IMR-90 (cell line): ENCODE results near the gene GALK1. TPM values are rescaled to one million over a fixed set of nuclear protein-coding genes. Genes with fewer than 3 reads are reported as not detected.

Experiments used
- ATAC-seq: fragments of 200-7000 bp; cut with Tn5 transposase; 2 replicates; pipeline ENCODE4 v1.9.1; 2020; ENCODE audit warnings: low read depth, mild to moderate bottlenecking, moderate library complexity
- BruUV-seq: library from RNA; stranded (reverse); fragments of 400-500 nt; replicated peaks from 2 replicates; lab custom pipeline; 2021; lab: Mats Ljungman, UMichigan
- CTCF ChIA-PET: fragments of 300-600 bp; formaldehyde crosslinking; extraction: SDS; loops from one replicate; lab custom pipeline; 2021; ENCODE audit warnings: antibody characterized with exemption; lab: Yijun Ruan, JAX
- POLR2A ChIA-PET: fragments of 300-600 bp; sonication (Branson Sonifier 250); formaldehyde crosslinking; loops from one replicate; lab custom pipeline; 2022; ENCODE audit warnings: antibody characterized with exemption; ENCODE audit not compliant: unreplicated experiment; lab: Charles Lee
- DNase-seq: peaks from one replicate; pipeline ENCODE4 v3.0.0; 2013
- H2AFZ ChIP-seq: replicated peaks from 2 replicates; pipeline ENCODE3; 2013; ENCODE audit warnings: low read length, mild to moderate bottlenecking; ENCODE audit not compliant: poor library complexity
- H2AK5ac ChIP-seq: 2 replicates; pipeline ENCODE4 v1.6.1; 2013; ENCODE audit warnings: low read depth, low read length, inconsistent platforms
- H2AK9ac ChIP-seq: replicated peaks from 2 replicates; pipeline ENCODE3; 2013; ENCODE audit warnings: mild to moderate bottlenecking, low read depth, low read length, moderate library complexity; ENCODE audit not compliant: poor library complexity
- H2BK120ac ChIP-seq: 2 replicates; pipeline ENCODE4 v1.6.1; 2013; ENCODE audit warnings: low read depth, low read length, inconsistent platforms
- H2BK15ac ChIP-seq: 3 replicates; pipeline ENCODE4 v1.6.1; 2013; ENCODE audit warnings: low read depth, low read length, inconsistent platforms
- H2BK20ac ChIP-seq: 2 replicates; pipeline ENCODE4 v1.6.1; 2013; ENCODE audit warnings: low read depth, mild to moderate bottlenecking, inconsistent platforms, low read length, moderate library complexity
- H2BK5ac ChIP-seq: 2 replicates; pipeline ENCODE4 v1.6.1; 2013; ENCODE audit warnings: mild to moderate bottlenecking, low read depth, low read length, inconsistent platforms; ENCODE audit not compliant: poor library complexity, severe bottlenecking
- H3K14ac ChIP-seq: replicated peaks from 2 replicates; pipeline ENCODE4 v1.6.1; 2013; ENCODE audit warnings: low read depth, low read length, inconsistent platforms
- H3K18ac ChIP-seq: 2 replicates; pipeline ENCODE4 v1.6.1; 2013; ENCODE audit warnings: low read depth, low read length, control low read depth
- H3K23ac ChIP-seq: 2 replicates; pipeline ENCODE4 v1.6.1; 2013; ENCODE audit warnings: low read depth, low read length, inconsistent platforms
- H3K27ac ChIP-seq: 2 replicates; pipeline ENCODE4 v1.5.1; 2013; ENCODE audit warnings: mild to moderate bottlenecking, control low read depth, low read length; ENCODE audit not compliant: insufficient read depth
- H3K27me3 ChIP-seq: 2 replicates; pipeline ENCODE4 v1.6.1; 2013; ENCODE audit warnings: low read length; ENCODE audit not compliant: control insufficient read depth, insufficient read depth
- H3K36me3 ChIP-seq: 2 replicates; pipeline ENCODE4 v1.6.1; 2013; ENCODE audit warnings: low read length, mixed read lengths; ENCODE audit not compliant: control insufficient read depth, insufficient read depth
- H3K4ac ChIP-seq: 2 replicates; pipeline ENCODE4 v1.6.1; 2013; ENCODE audit warnings: low read depth, low read length, inconsistent platforms
- H3K4me1 ChIP-seq: 2 replicates; pipeline ENCODE4 v1.6.1; 2013; ENCODE audit warnings: low read length, mixed read lengths; ENCODE audit not compliant: control insufficient read depth, insufficient read depth
- H3K4me2 ChIP-seq: 2 replicates; pipeline ENCODE4 v1.6.1; 2013; ENCODE audit warnings: low read depth, mild to moderate bottlenecking, control low read depth, low read length, moderate library complexity
- H3K4me3 ChIP-seq: 2 replicates; pipeline ENCODE4 v1.5.1; 2013; ENCODE audit warnings: low read depth, mild to moderate bottlenecking, control low read depth, low read length, moderate library complexity; ENCODE audit not compliant: insufficient read depth
- H3K56ac ChIP-seq: 2 replicates; pipeline ENCODE4 v1.6.1; 2013; ENCODE audit warnings: low read length, inconsistent platforms; ENCODE audit not compliant: insufficient read depth; ENCODE audit errors: extremely low read depth
- H3K79me1 ChIP-seq, 2 experiments: 2 replicates each; pipeline ENCODE4 v1.6.1; 2013; ENCODE audit warnings: low read length in 2 of 2, inconsistent platforms in 1 of 2, low read depth in 1 of 2
- H3K9ac ChIP-seq: 2 replicates; pipeline ENCODE4 v1.6.1; 2013; ENCODE audit warnings: low read depth, low read length, control low read depth
- H3K9me1 ChIP-seq: 2 replicates; pipeline ENCODE4 v1.6.1; 2013; ENCODE audit warnings: low read length, inconsistent platforms; ENCODE audit not compliant: insufficient read depth
- H3K9me3 ChIP-seq: 2 replicates; pipeline ENCODE4 v1.6.1; 2013; ENCODE audit warnings: low read length; ENCODE audit not compliant: control insufficient read depth, insufficient read depth
- H4K20me1 ChIP-seq: 2 replicates; pipeline ENCODE4 v1.6.1; 2013; ENCODE audit warnings: low read length, inconsistent platforms; ENCODE audit not compliant: insufficient read depth
- H4K5ac ChIP-seq: 2 replicates; pipeline ENCODE4 v1.6.1; 2013; ENCODE audit warnings: mild to moderate bottlenecking, low read depth, low read length, control low read depth
- H4K8ac ChIP-seq, 2 experiments: 2 replicates each; pipeline ENCODE4 v1.6.1; 2013; ENCODE audit warnings: low read depth in 2 of 2, low read length in 2 of 2, control low read depth in 1 of 2, inconsistent platforms in 1 of 2
- H4K91ac ChIP-seq: 2 replicates; pipeline ENCODE4 v1.6.1; 2013; ENCODE audit warnings: low read depth, low read length, inconsistent platforms; ENCODE audit not compliant: insufficient read depth
- BHLHE40 ChIP-seq: fragments of 150-350 bp; IDR thresholded peaks from 2 replicates; pipeline ENCODE4 v1.6.1; 2016; ENCODE audit warnings: mild to moderate bottlenecking, low read depth, low read length
- CEBPB ChIP-seq: IDR thresholded peaks from 2 replicates; pipeline ENCODE4 v1.6.1; 2012; ENCODE audit warnings: low read depth, low read length, improper control_type of control experiment
- CHD1 ChIP-seq: IDR thresholded peaks from 2 replicates; pipeline ENCODE4 v1.6.1; 2012; ENCODE audit warnings: low read depth, low read length, improper control_type of control experiment
- FOS ChIP-seq: fragments of 150-350 bp; IDR thresholded peaks from 2 replicates; pipeline ENCODE4 v1.6.1; 2016; ENCODE audit warnings: low read depth, low read length
- MAZ ChIP-seq: IDR thresholded peaks from 2 replicates; pipeline ENCODE4 v1.6.1; 2012; ENCODE audit warnings: low read depth, mild to moderate bottlenecking, low read length, improper control_type of control experiment, moderate library complexity, borderline replicate concordance
- MXI1 ChIP-seq: IDR thresholded peaks from 2 replicates; pipeline ENCODE4 v1.6.1; 2012; ENCODE audit warnings: low read depth, mild to moderate bottlenecking, low read length, moderate library complexity, borderline replicate concordance
- POLR2A ChIP-seq: IDR thresholded peaks from 2 replicates; pipeline ENCODE4 v1.6.1; 2012; ENCODE audit warnings: mild to moderate bottlenecking, low read depth, low read length
- RFX5 ChIP-seq: IDR thresholded peaks from 2 replicates; pipeline ENCODE4 v1.8.0; 2012; ENCODE audit warnings: low read depth, mild to moderate bottlenecking, low read length, moderate library complexity
- SMC3 ChIP-seq: fragments of 150-350 bp; IDR thresholded peaks from 2 replicates; pipeline ENCODE4 v1.6.1; 2016; ENCODE audit warnings: low read depth, mild to moderate bottlenecking, antibody characterized with exemption, low read length, moderate library complexity
- WGBS, 2 experiments: methylation state at CpG; one replicate each; pipeline versions ENCODE4 v1.1.5 to v1.1.7; 2013; ENCODE audit warnings: missing lambda C conversion rate in 2 of 2; ENCODE audit not compliant: insufficient read length in 1 of 2; ENCODE audit errors: extremely low coverage in 2 of 2; 5-methylcytosine and 5-hydroxymethylcytosine counted together
- dilution Hi-C: fragments of 300-500 bp; cut with HindIII; formaldehyde crosslinking; loops from one replicate; pipeline ENCODE4 v1.14.3; 2018; ENCODE audit warnings: low sequenced_read_pairs; ENCODE audit not compliant: unreplicated experiment
- in situ Hi-C: fragments of 300-500 bp; cut with MboI; formaldehyde crosslinking; loops from 3 replicates; pipeline ENCODE4 v1.14.3; 2019; ENCODE audit warnings: low sequenced_read_pairs, inconsistent platforms, mixed read lengths
- intact Hi-C: fragments of 100-400 bp; cut with micrococcal nuclease; formaldehyde crosslinking; loops from 2 replicates; pipeline ENCODE4 v1.10.0; 2022
- polyA plus RNA-seq, 3 experiments: library from polyadenylated mRNA; depleted of rRNA; stranded (reverse); fragments of >200 nt; gene quantifications; 2 replicates each; pipeline ENCODE4 v1.2.3, GENCODE V29; 2012; ENCODE audit warnings: low replicate concordance in 1 of 3
- total RNA-seq: library from RNA; depleted of rRNA; stranded (reverse); fragments of >200 nt; gene quantifications from 2 replicates; pipeline ENCODE4 v1.2.3, GENCODE V29; 2012
- TF ChIP-seq, protein P1 (sequence below): fragments of 150-350 bp; IDR thresholded peaks from 2 replicates; pipeline ENCODE4 v1.6.1; 2017; ENCODE audit warnings: mild to moderate bottlenecking, antibody characterized with exemption, low read length, low read depth

The GALK1 gene
- total and polyA plus RNA-seq, 2 of the 4 experiments (the other 2 are of a cell fraction), result 19.9 to 21.9 TPM

DNA sequence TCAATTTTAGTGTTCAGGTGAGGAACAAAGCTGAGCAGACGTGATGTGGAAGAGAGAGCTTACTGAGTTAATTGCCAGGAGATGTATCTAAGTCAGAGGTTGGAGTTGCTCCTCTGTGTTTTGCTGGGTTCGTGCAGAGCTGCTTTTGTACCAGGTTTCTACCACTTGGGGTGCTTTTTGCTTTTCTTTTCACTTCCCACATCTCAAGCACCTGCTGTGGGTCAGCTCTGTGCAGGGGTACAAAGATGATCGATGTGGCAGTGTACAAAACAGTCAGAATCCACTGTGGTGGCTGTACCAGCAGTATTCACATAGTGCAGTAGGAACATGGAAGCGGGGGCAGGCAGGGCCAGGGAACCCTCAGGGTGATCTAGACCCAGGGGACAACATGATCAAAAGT is 34.4 kb upstream of the GALK1 start:
- H2AK5ac ChIP-seq, result no peak overlapping the region
- no peak overlapping the region for H3K27ac ChIP-seq
- no peak overlapping the region for H3K56ac ChIP-seq
- H3K36me3 ChIP-seq, result peaks cover 23% of the 10 kb centered on the region
- H2AFZ ChIP-seq, result peak overlapping the region; percentile 29
- no peaks in the 10 kb centered on the region; the same call in 1 of the 2 replicates for H3K4me1 ChIP-seq
- dilution Hi-C loops (no loop called here), in situ Hi-C loops (no loop called here), intact Hi-C loops (no loop called here)
- WGBS, 2 experiments, result 80% methylated on average over 1 of the region's 4 CpGs; no CpG with 5 or more reads in 1 of the 2 experiments
- H3K4me3 ChIP-seq, result no peak overlapping the region
- no TSS peak for BruUV-seq
- no peaks in the 10 kb centered on the region for H3K9me1 ChIP-seq
- H3K79me1 ChIP-seq, result peaks cover 23 to 48% of the 10 kb centered on the region in 2 experiments
- H3K9me3 ChIP-seq, result no peaks in the 10 kb centered on the region
- no peak overlapping the region for H4K8ac ChIP-seq
- H2BK5ac ChIP-seq, result no peak overlapping the region
- H3K27me3 ChIP-seq, result no peaks in the 10 kb centered on the region
- DNase-seq, result no peak
- no peak overlapping the region for H4K91ac ChIP-seq
- ATAC-seq, result no peak
- ChIA-PET POLR2A (no interaction called here), CTCF (no interaction called here)
- no peak overlapping the region for H3K4ac ChIP-seq
- TF ChIP-seq POLR2A (no peak), FOS (no peak), CEBPB (no peak), CHD1 (no peak), RFX5 (no peak), SMC3 (no peak), MXI1 (no peak), MAZ (no peak), BHLHE40 (no peak)
- TF ChIP-seq, protein P1, sequence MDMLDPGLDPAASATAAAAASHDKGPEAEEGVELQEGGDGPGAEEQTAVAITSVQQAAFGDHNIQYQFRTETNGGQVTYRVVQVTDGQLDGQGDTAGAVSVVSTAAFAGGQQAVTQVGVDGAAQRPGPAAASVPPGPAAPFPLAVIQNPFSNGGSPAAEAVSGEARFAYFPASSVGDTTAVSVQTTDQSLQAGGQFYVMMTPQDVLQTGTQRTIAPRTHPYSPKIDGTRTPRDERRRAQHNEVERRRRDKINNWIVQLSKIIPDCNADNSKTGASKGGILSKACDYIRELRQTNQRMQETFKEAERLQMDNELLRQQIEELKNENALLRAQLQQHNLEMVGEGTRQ, result no peak
- H4K5ac ChIP-seq, result no peak overlapping the region
- H3K18ac ChIP-seq, result no peak overlapping the region
- H2BK20ac ChIP-seq, result no peak overlapping the region
- no peak overlapping the region for H3K9ac ChIP-seq
- H3K23ac ChIP-seq, result no peak overlapping the region
- H2BK120ac ChIP-seq, result no peak overlapping the region
- H2BK15ac ChIP-seq, result no peak overlapping the region
- no peak overlapping the region for H3K4me2 ChIP-seq
- peak overlapping the region; percentile 39 for H2AK9ac ChIP-seq
- no peak overlapping the region for H3K14ac ChIP-seq
- no peaks in the 10 kb centered on the region for H4K20me1 ChIP-seq
